Measurements from ENCODE around the gene F8.

DNA sequence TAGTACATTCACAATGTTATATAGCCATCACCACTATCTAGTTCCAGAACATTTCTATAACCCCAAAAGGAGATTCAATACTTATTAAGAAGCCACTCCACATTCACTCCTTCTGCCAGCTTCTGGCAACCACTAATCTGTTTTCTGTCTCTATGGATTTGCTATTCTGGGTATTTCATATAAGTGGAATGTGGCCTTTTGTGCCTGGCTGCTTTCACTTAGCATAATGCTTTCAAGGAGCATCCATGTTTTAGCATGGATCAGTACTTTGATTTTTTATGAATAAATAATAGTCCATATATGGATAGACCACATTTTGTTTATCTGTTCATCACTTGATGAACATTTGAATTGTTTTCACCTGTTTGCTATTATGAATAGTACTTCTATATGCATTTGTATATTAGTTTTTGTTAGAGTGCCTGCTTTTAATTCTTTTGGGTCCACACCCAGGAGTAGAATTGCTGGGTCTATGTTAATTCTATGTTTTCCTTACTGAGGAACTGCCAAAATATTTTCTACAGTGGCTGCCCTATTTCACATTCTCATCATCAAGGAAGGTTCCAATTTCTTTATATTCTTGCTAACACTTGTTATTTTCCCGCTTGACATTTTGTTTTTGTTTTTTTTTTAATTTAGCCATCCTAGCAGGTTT lies 171.4 kb downstream of the F8 start:
- no peak for TF ChIP-seq RFX5 (IDR thresholded peaks at IDR 0.05; ENCODE audit: low read depth, low read length)
- TF ChIP-seq EZH2 (IDR thresholded peaks at IDR 0.05; ENCODE audit: borderline replicate concordance, control insufficient read depth, low read depth, low read length), result no peak
- no peak for TF ChIP-seq CHD2 (IDR thresholded peaks at IDR 0.05; ENCODE audit: borderline replicate concordance, low read depth, low read length)
- no peak for TF ChIP-seq WRNIP1 (IDR thresholded peaks at IDR 0.05; ENCODE audit: borderline replicate concordance, low read depth, low read length)
- no peak for TF ChIP-seq CHD4 (IDR thresholded peaks at IDR 0.05)
